GM15510 (cell line): Measurements from ENCODE around the gene SBF2.

Source experiments
- POLR2A ChIP-seq: IDR thresholded peaks from 3 replicates; pipeline ENCODE4 v1.6.1; 2011; ENCODE audit warnings: borderline replicate concordance; ENCODE audit not compliant: insufficient read length; ENCODE audit errors: extremely low read depth

Gene SBF2

DNA sequence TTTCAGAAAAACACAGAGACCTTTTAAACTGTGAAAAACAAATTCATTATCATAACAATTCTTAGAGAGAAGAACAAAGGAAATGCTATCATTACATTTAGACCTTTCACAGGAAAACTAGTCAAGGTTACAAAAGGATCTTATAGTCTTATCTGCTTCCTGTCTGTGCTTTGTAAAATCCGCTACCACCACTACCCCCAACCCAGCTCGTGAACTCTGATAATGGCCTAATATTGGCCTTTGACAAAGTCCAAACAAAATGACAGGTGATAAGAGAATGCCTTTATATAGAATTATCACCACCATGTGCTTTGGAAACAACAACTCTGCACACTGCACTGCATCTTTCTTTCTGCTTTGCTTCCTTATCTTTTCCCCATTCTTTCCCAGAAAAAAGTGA is 272.5 kb downstream of the SBF2 start:
- no peak for TF ChIP-seq POLR2A

- no peak for TF ChIP-seq POLR2A
Measured at GRCh38 chr11:10019906-10020682, 273.9 kb downstream of the SBF2 start.

- no peak for TF ChIP-seq POLR2A
Measured at GRCh38 chr11:10017911-10018310, 276.1 kb downstream of the SBF2 start.

GRCh38 chr11:10017050-10017449 is 277.0 kb downstream of the SBF2 start:
- TF ChIP-seq POLR2A: no peak

- no peak for TF ChIP-seq POLR2A
Measured at GRCh38 chr11:10012068-10012467, 282.0 kb downstream of the SBF2 start.

DNA sequence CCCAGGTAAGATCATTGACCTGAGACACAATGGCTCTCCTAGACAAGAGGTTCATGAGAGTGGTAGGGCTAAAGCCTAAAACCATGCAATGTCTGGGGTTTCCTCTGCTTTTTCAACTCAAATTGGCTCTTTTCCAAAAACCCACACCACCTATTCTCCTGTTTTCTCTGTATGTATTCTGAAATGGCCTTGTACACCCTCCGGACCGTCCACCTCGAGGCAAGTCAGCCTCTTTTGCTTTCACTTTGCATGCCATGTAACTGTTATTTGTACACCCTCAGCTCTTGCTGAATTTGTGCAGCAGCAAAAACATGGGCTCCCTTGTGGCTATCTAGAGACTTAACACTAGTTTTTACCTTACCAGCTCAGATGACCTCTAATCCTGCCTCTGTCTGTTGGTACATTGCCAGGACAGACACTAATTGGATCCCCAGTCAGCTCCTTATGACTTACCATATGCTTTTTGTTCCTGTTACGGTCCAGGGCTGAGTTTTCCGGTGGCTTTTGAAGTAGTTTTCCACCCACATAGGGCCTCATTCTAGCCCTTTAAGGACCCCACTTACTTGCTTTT is 288.0 kb downstream of the SBF2 start:
- TF ChIP-seq POLR2A: no peak

DNA sequence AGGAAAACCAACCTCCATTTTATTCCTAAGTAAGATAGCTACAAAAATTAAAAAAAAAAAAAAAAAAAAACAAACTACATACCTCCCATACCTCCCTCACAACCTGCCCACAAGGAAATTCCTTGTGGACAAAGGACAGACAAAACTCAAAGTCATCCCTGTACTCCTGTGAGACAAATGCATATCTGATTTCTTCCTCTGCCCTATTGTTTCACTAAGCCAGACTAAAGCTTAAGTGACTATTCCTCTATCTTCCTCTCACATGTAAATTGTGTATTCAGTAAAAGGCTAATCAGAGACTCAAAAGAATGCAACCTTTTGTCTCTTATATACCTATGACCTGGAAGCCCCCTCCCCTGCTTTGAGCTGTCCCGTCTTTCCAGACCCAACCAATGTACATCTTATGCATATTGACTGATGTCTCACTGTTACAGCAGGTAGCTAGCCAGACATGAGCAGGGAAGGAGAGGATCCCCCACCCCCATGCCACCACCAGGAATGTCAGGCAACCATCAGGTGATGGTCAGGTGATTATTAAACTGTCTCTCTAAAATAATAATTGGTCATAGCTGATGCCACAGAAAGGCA is 289.4 kb downstream of the SBF2 start:
- TF ChIP-seq POLR2A: no peak

DNA sequence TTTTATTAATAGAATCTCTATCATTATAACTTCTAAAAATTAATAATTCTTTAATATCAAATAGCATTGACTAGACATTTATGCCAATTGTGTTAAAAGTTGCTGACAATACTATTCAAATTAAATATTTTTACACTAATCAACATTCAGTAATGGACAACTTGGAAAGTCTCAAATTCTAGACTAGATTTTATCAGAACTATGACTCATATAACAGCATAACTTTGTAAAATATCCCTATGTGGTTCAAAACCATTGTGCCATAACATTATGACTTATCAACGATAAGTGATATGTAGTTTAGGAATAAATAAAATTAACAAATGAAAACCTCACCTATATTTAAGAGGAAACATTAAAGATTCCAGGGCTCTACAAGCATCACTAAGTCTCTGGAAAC is 291.8 kb downstream of the SBF2 start:
- TF ChIP-seq POLR2A: no peak

GRCh38 chr11:9992306-9992705 is 301.7 kb downstream of the SBF2 start:
- no peak for TF ChIP-seq POLR2A

- TF ChIP-seq POLR2A: no peak
Measured at GRCh38 chr11:9990221-9990973, 303.6 kb downstream of the SBF2 start.

DNA sequence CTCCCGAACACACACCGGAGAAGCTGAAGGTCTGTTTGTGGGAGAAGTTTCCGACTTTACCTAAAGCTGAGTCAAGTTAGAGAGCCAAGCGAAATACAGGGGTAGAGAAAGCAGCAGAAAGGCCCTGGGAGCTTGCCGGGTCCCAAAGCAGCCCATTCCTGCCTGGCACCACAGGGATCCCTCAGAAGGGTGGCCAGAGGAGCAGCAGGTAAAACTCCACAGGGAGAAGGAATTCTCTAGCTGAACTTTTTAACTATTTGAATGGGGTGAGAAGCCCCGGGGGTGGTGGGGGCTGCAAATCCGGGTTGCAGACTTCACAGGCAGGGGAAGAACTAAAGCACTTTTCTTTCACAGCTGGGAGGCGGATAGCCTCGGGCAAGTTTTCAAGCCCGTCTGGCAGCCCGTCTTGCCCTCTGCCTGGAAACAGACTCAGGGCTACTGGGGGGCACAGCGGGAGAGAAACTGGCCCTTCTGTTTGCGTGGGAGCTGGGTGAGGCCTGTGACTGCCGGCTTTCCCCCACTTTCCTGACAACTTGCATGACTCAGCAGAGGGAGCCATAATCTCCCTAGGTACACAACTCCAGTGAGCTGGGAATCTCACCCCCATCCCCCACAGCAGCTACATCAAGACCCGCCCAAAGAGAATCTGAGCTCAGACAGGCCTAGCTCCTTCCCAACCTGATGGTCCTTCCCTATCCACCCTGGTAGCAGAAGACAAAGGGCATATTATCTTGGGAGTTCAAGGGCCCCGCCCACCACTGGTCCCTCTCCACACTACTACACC is 311.0 kb downstream of the SBF2 start:
- no peak for TF ChIP-seq POLR2A

DNA sequence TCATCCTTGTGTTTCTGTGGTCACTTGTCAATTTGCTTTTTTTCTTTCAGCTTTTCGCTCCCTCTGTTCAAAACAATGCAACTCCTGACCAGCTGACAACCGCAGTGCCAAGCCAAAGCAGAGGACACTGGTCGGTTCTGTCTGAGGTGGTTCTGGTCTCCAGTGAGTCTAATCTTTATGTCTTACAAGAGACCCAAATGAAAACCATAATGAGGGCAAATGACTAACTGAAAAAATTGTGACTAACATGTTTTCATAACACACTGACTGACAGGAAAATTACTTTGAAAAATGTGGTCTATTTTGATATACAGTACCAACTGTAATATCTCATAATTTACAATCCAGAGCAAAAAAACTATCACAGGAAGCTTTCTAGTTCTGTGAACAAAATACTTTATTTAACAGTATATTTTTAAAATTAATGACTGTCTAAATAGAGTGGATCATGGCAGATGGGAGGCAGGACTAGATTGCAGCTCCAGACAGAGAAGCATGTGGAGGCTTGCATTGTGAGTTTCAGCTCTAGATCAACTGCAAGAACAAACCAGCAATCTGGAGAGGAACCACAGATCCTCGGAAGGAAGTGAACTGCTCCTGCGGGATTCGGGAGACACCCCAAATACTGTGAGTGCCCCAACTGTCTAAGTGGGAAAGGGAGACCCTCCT is 311.8 kb downstream of the SBF2 start:
- no peak for TF ChIP-seq POLR2A

GRCh38 chr11:9980931-9981330 is 313.1 kb downstream of the SBF2 start:
- no peak for TF ChIP-seq POLR2A

DNA sequence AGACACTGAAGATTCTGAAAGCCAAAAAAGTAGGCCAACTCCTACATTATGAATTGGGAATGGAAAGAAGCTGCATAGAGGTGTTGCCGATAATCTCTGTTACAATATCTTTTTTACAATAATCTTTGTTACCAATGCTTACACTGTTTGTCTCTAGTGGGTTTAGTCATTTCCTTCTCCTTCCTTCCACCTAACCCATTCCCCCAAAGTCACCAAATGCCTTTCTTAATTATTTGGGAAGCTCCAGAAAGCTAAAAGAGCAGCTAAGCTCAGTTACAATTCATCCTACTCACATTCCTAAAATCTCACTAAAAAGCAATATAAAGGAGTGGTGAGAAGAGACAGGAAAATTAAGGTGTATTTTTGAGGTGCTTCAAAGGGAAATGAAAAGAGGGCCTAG is 316.5 kb downstream of the SBF2 start:
- TF ChIP-seq POLR2A: no peak
